Ovary (tissue), 3 donors: ENCODE data around the gene BRD7.

Source experiments
- EP300 ChIP-seq: sonication (generic); formaldehyde crosslinking; IDR thresholded peaks from one replicate; pipeline ENCODE4 v1.6.1; 2017; ENCODE audit warnings: antibody characterized with exemption
- POLR2A ChIP-seq: fragments of 450-650 bp; IDR thresholded peaks from one replicate; pipeline ENCODE4 v1.6.1; 2017; ENCODE audit warnings: antibody characterized with exemption, mild to moderate bottlenecking, moderate library complexity
- TF ChIP-seq, protein P1 (sequence below), 3 donors: fragments of 450-650 bp in 2 of 3; fragments of 200-600 bp in 1 of 3; IDR thresholded peaks; one replicate each; pipeline versions ENCODE4 v1.5.1 to v1.8.0; 2016 to 2022; ENCODE audit warnings: antibody characterized with exemption in 3 of 3, mild to moderate bottlenecking in 1 of 3
- donor health status: DM: no; HTN: no; CAD: no.

DNA sequence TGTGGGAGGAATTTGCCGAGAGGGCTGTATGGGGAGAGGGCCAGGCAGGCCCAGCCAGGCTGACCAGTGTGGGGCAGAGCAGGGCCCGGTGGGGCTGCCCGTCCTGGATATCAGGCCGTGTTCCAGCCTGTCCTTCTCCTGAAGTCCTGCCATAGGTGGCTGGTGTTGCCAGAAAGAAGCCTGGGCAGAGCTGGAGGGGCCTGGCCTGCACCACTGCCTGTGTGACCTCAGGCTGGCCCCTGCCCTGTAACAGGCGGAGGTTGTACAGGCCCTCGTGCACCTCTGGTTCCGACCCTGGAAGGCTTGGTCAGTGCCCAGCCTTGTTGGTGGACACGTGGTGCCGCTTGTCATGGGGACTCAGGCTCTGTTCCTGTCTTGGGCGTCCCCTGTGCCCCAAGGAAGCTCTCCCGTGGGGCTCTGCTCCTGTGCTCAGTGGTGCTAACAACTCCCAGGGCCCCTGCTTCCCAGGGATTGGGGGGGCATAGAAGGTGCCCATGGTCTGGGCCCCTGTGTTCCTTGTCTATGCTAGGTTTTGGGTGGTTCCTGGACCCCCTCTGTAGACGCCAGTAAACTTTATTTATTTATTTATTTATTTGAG lies 69.2 kb downstream of the BRD7 start:
- TF ChIP-seq, protein P1, sequence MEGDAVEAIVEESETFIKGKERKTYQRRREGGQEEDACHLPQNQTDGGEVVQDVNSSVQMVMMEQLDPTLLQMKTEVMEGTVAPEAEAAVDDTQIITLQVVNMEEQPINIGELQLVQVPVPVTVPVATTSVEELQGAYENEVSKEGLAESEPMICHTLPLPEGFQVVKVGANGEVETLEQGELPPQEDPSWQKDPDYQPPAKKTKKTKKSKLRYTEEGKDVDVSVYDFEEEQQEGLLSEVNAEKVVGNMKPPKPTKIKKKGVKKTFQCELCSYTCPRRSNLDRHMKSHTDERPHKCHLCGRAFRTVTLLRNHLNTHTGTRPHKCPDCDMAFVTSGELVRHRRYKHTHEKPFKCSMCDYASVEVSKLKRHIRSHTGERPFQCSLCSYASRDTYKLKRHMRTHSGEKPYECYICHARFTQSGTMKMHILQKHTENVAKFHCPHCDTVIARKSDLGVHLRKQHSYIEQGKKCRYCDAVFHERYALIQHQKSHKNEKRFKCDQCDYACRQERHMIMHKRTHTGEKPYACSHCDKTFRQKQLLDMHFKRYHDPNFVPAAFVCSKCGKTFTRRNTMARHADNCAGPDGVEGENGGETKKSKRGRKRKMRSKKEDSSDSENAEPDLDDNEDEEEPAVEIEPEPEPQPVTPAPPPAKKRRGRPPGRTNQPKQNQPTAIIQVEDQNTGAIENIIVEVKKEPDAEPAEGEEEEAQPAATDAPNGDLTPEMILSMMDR (IDR thresholded peaks at IDR 0.05): no peak
- TF ChIP-seq EP300: no peak
- no peak for TF ChIP-seq POLR2A
